Measurements from ENCODE around the gene PRRT1B. TPM values are rescaled to one million over a fixed set of nuclear protein-coding genes. Genes with fewer than 3 reads are reported as not detected.
"Not testable (repeated sequence)": the region's sequence is repeated elsewhere in the genome, so short reads cannot be mapped to it uniquely, and the experiment has no call there.

PRRT1B gene
- polyA plus RNA-seq, 6 donors from 2014 or later = not detected

- peaks cover 7 to 40% of the 10 kb centered on the region in 2 donors for H3K36me3 Mint-ChIP-seq
- ATAC-seq (ENCODE audit: low read depth in 2 of 2) (peak; percentile 66 to 69), DNase-seq (no peak)
- peak overlapping the region in 7 of 8 donors; percentile 57 to 86 (median 78) for H3K4me3 Mint-ChIP-seq
- peaks cover 52 to 67% (median 54%) of the 10 kb centered on the region in 3 donors for H3K27me3 Mint-ChIP-seq
- H3K27ac Mint-ChIP-seq = no peak overlapping the region
- H3K4me1 Mint-ChIP-seq = peaks cover 5 to 14% (median 12%) of the 10 kb centered on the region in 3 donors
- peaks cover 16 to 54% (median 41%) of the 10 kb centered on the region in 7 donors for H3K9me3 Mint-ChIP-seq
These were observed 1.2 kb downstream of the PRRT1B start for GRCh38 chr9:131546336-131547084.

GRCh38 chr9:131549186-131549585, 3.9 kb downstream of the PRRT1B start:
- H3K27me3 Mint-ChIP-seq = peaks cover 63 to 83% (median 68%) of the 10 kb centered on the region in 3 donors
- H3K27ac Mint-ChIP-seq; ATAC-seq (ENCODE audit: low read depth in 2 of 2); H3K4me3 Mint-ChIP-seq; DNase-seq: not testable (repeated sequence)
- peaks cover 5 to 33% (median 22%) of the 10 kb centered on the region in 7 donors for H3K9me3 Mint-ChIP-seq
- H3K4me1 Mint-ChIP-seq = peaks cover 5 to 14% (median 12%) of the 10 kb centered on the region in 3 donors
- H3K36me3 Mint-ChIP-seq = peaks cover 11 to 32% of the 10 kb centered on the region in 2 donors

- Mint-ChIP-seq H3K4me1 (peaks cover 5 to 14% (median 12%) of the 10 kb centered on the region in 3 donors), H3K27ac (peak overlapping the region in 1 of 6 donors; percentile 4), H3K27me3 (peaks cover 60 to 80% (median 68%) of the 10 kb centered on the region in 3 donors), H3K9me3 (peaks cover 3 to 28% (median 17%) of the 10 kb centered on the region in 7 donors), H3K36me3 (peaks cover 11 to 32% of the 10 kb centered on the region in 2 donors)
- not testable (repeated sequence) for DNase-seq; H3K4me3 Mint-ChIP-seq; ATAC-seq (ENCODE audit: low read depth in 2 of 2)
These were observed 5.1 kb downstream of the PRRT1B start for GRCh38 chr9:131550465-131550864.

- DNase-seq = no peak
- Mint-ChIP-seq H3K27me3 (peaks cover 66 to 88% (median 80%) of the 10 kb centered on the region in 3 donors), H3K4me1 (peaks cover 5 to 14% (median 7%) of the 10 kb centered on the region in 3 donors), H3K36me3 (peaks cover 11 to 32% of the 10 kb centered on the region in 2 donors), H3K4me3 (no peak overlapping the region), H3K9me3 (peaks cover 3 to 26% (median 17%) of the 10 kb centered on the region in 7 donors), H3K27ac (no peak overlapping the region)
- ATAC-seq (ENCODE audit: low read depth in 2 of 2) = no peak
These were observed 6.7 kb downstream of the PRRT1B start for GRCh38 chr9:131552030-131552429.

GRCh38 chr9:131554087-131554842, 8.9 kb downstream of the PRRT1B start:
- Mint-ChIP-seq H3K4me1 (peaks cover 0 to 5% (median 0%) of the 10 kb centered on the region in 3 donors), H3K9me3 (peaks cover 0 to 9% (median 4%) of the 10 kb centered on the region in 7 donors), H3K36me3 (peaks cover 4 to 12% of the 10 kb centered on the region in 2 donors), H3K4me3 (no peak overlapping the region), H3K27ac (no peak overlapping the region), H3K27me3 (peaks cover 44 to 65% (median 61%) of the 10 kb centered on the region in 3 donors)
- peak in 1 of 2 donors; percentile 18 for ATAC-seq (ENCODE audit: low read depth in 2 of 2)
- no peak for DNase-seq

- Mint-ChIP-seq H3K4me1 (peaks cover 0 to 5% (median 0%) of the 10 kb centered on the region in 3 donors), H3K27ac (peak overlapping the region in 1 of 6 donors; percentile 61), H3K27me3 (peaks cover 40 to 59% (median 54%) of the 10 kb centered on the region in 3 donors), H3K9me3 (peaks cover 0 to 9% (median 0%) of the 10 kb centered on the region in 7 donors), H3K4me3 (no peak overlapping the region), H3K36me3 (peaks cover 4 to 5% of the 10 kb centered on the region in 2 donors)
- DNase-seq (no peak), ATAC-seq (ENCODE audit: low read depth in 2 of 2) (peak in 1 of 2 donors; percentile 14)
These were observed 9.6 kb downstream of the PRRT1B start for GRCh38 chr9:131554843-131555351.

GRCh38 chr9:131555841-131556673, 10.7 kb downstream of the PRRT1B start:
- Mint-ChIP-seq H3K27ac (peak overlapping the region in 1 of 6 donors; percentile 56), H3K4me1 (peaks cover 0 to 5% (median 0%) of the 10 kb centered on the region in 3 donors)

GRCh38 chr9:131557855-131558548, 12.7 kb downstream of the PRRT1B start:
- Mint-ChIP-seq H3K4me3 (no peak overlapping the region), H3K27me3 (peaks cover 16 to 34% (median 34%) of the 10 kb centered on the region in 3 donors), H3K27ac (no peak overlapping the region), H3K9me3 (peaks cover 0 to 13% (median 3%) of the 10 kb centered on the region in 7 donors), H3K4me1 (peaks cover 0 to 5% (median 0%) of the 10 kb centered on the region in 3 donors), H3K36me3 (peaks cover 0 to 2% of the 10 kb centered on the region in 2 donors)
- no peak for DNase-seq
- ATAC-seq (ENCODE audit: low read depth in 2 of 2) = no peak

More at GRCh38 chr9:131555841-131556673, 10.7 kb downstream of the PRRT1B start:
- DNase-seq = no peak
- no peak for ATAC-seq (ENCODE audit: low read depth in 2 of 2)
- peaks cover 0 to 5% (median 0%) of the 10 kb centered on the region in 7 donors for H3K9me3 Mint-ChIP-seq
- peak overlapping the region in 2 of 8 donors; percentile 9 to 28 for H3K4me3 Mint-ChIP-seq
- H3K36me3 Mint-ChIP-seq = peaks cover 0 to 4% of the 10 kb centered on the region in 2 donors
- H3K27me3 Mint-ChIP-seq = peaks cover 31 to 49% (median 43%) of the 10 kb centered on the region in 3 donors

GRCh38 chr9:131559421-131560000, 14.2 kb downstream of the PRRT1B start:
- peaks cover 0 to 5% (median 0%) of the 10 kb centered on the region in 3 donors for H3K4me1 Mint-ChIP-seq
- H3K4me3 Mint-ChIP-seq = no peak overlapping the region
- H3K9me3 Mint-ChIP-seq = peaks cover 0 to 13% (median 0%) of the 10 kb centered on the region in 7 donors
- H3K27ac Mint-ChIP-seq = no peak overlapping the region
- H3K27me3 Mint-ChIP-seq = peaks cover 11 to 23% (median 22%) of the 10 kb centered on the region in 3 donors
- ATAC-seq (ENCODE audit: low read depth in 2 of 2) (no peak), DNase-seq (no peak)
- H3K36me3 Mint-ChIP-seq = no peaks in the 10 kb centered on the region

GRCh38 chr9:131562032-131562959, 17.0 kb downstream of the PRRT1B start:
- no peak for DNase-seq
- Mint-ChIP-seq H3K27ac (peak overlapping the region in 1 of 6 donors; percentile 49), H3K27me3 (peaks cover 0 to under 1% (median 0%) of the 10 kb centered on the region in 3 donors), H3K4me1 (no peaks in the 10 kb centered on the region), H3K36me3 (no peaks in the 10 kb centered on the region), H3K4me3 (no peak overlapping the region), H3K9me3 (peaks cover 0 to 8% (median 0%) of the 10 kb centered on the region in 7 donors)
- no peak for ATAC-seq (ENCODE audit: low read depth in 2 of 2)

GRCh38 chr9:131565369-131565768, 20.0 kb downstream of the PRRT1B start:
- Mint-ChIP-seq H3K36me3 (no peaks in the 10 kb centered on the region), H3K27me3 (no peaks in the 10 kb centered on the region), H3K9me3 (peaks cover 0 to 8% (median 0%) of the 10 kb centered on the region in 7 donors), H3K4me3 (no peak overlapping the region), H3K27ac (no peak overlapping the region), H3K4me1 (no peaks in the 10 kb centered on the region)
- DNase-seq = no peak
- ATAC-seq (ENCODE audit: low read depth in 2 of 2) = no peak
